T47D (cell line): ENCODE measurements around the gene CFAP74.

Source experiments
- DNase-seq, 2 experiments: peaks; one replicate each; pipeline versions ENCODE4 v3.0.0 to v3.0.0-alpha.2; 2011 to 2012; ENCODE audit warnings: low read depth in 1 of 2, low spot score in 1 of 2
- JUND ChIP-seq: IDR thresholded peaks from 2 replicates; pipeline ENCODE4 v1.6.1; 2012; ENCODE audit warnings: low read depth
- in situ Hi-C: cut with HindIII; loops from 2 replicates; pipeline ENCODE4 v1.10.0; 2016; ENCODE audit warnings: low sequenced_read_pairs, low pct_unique_long_range_greater_than_20kb

Gene CFAP74

GRCh38 chr1:1907098-1907736 lies 96.4 kb downstream of the CFAP74 start:
- in situ Hi-C loops: no loop called here
- no peak for DNase-seq
- no peak for TF ChIP-seq JUND

GRCh38 chr1:1906185-1907097 lies 97.1 kb downstream of the CFAP74 start:
- in situ Hi-C loops: no loop called here
- peak; percentile 78 to 83 for DNase-seq

GRCh38 chr1:1903224-1903623 lies 100.4 kb downstream of the CFAP74 start:
- in situ Hi-C loops: no loop called here
- no peak for DNase-seq
- TF ChIP-seq JUND: no peak

More at GRCh38 chr1:1906185-1907097, 97.1 kb downstream of the CFAP74 start:
- no peak for TF ChIP-seq JUND

GRCh38 chr1:1901641-1902294 lies 101.8 kb downstream of the CFAP74 start:
- in situ Hi-C loops: no loop called here
- TF ChIP-seq JUND: no peak
- DNase-seq: no peak

GRCh38 chr1:1900883-1901640 lies 102.5 kb downstream of the CFAP74 start:
- no peak for TF ChIP-seq JUND
- DNase-seq: no peak
- in situ Hi-C loops: no loop called here

GRCh38 chr1:1899967-1900327 lies 103.6 kb downstream of the CFAP74 start:
- in situ Hi-C loops: no loop called here
- TF ChIP-seq JUND: no peak
- DNase-seq: no peak

- in situ Hi-C loops: no loop called here
- TF ChIP-seq JUND: no peak
- DNase-seq: peak in 1 of 2 experiments; percentile 30
These were observed 104.2 kb downstream of the CFAP74 start for GRCh38 chr1:1899266-1899966.

GRCh38 chr1:1898246-1898933 lies 105.2 kb downstream of the CFAP74 start:
- TF ChIP-seq JUND: no peak
- DNase-seq: no peak
- in situ Hi-C loops: no loop called here

GRCh38 chr1:1895456-1896336 lies 107.9 kb downstream of the CFAP74 start:
- in situ Hi-C loops: no loop called here
- no peak for DNase-seq
- TF ChIP-seq JUND: no peak

GRCh38 chr1:1895060-1895418 lies 108.5 kb downstream of the CFAP74 start:
- DNase-seq: no peak
- TF ChIP-seq JUND: no peak
- in situ Hi-C loops: no loop called here

- TF ChIP-seq JUND: no peak
- in situ Hi-C loops: no loop called here
- DNase-seq: no peak
These were observed 109.1 kb downstream of the CFAP74 start for GRCh38 chr1:1894354-1895059.
